ENCODE data around the gene PKLR. TPM values are rescaled to one million over a fixed set of nuclear protein-coding genes. Genes with fewer than 3 reads are reported as not detected.
A peak's percentile ranks its signal among the peaks of the same experiment; 100 is the strongest.
"Not testable (repeated sequence)": the region's sequence is repeated elsewhere in the genome, so short reads cannot be mapped to it uniquely, and the experiment has no call there.

PKLR gene
- total RNA-seq = not detected

DNA sequence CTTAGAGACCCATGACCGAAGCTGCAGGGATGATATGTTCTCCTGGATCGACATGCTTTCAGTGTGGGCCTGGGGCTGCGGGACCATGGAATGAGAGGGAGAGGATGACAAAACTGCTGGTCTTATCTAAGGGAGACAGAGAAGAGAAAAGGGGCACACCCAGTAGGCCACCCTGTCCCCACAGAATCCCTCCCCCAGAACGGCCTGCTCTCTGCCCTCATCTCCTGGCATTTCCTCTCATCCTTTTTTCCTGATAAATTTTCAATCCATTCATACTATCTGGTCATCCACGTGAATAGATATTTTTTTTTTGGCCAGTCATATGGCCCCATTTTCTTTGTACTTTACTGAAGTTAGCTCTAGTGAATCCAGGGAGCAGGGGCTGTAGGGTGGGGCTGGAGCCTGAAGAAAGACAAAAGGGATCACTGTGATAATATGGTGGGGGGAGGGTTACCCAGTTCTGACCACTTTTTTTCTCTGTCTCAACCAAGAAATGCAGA, at the start of gene PKLR:
Gene PKLR, minus strand, starts transcription at position 97 of the 500 bp plus-strand sequence. Its CDS starts 43 bp downstream, at position 54.
- no peak for DNase-seq

DNA sequence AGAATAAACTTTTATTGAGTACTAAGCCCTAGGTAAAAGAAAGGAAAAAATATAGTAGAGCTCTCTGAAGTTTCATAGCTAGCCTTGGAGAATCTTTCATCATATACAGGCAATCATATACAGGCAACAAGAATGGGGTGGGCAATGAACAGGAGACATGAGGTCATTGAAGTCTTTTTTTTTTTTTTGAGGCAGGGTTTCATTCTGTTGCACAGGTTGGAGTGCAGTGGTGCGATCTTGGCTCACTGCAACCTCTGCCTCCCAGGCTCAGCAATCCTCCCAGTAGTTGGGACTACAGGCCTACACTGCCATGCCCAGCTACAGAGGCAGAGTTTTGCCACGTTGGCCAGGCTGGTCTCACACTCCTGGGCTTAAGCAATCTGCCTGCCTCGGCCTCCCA, 41.6 kb upstream of the PKLR start:
- DNase-seq = no peak

DNA sequence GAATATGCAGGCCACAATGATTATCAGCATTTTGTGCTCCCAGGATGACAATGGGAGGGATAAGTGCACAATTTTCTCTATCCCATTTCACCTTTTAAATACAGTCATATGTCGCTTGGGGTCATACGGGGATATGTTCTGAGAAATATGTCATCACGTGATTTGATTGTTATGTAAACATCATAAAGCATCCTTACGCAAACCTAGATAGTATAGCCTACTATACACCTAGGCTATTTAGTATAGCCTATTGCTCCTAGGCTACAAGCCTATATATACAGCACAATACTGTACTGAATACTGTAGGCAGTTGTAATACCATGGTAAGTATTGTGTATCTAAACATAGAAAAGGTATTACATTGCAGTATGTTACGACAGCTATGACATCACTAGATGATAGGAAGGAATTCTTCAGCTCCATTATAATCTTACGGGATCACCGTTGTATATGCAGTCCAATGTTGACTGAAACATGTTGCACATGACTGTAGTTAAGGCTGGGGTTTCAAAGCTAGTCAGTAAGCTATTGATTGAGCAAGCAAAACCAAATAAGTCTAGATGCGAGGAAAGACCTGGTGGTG, 38.4 kb upstream of the PKLR start:
- no peak for DNase-seq

DNA sequence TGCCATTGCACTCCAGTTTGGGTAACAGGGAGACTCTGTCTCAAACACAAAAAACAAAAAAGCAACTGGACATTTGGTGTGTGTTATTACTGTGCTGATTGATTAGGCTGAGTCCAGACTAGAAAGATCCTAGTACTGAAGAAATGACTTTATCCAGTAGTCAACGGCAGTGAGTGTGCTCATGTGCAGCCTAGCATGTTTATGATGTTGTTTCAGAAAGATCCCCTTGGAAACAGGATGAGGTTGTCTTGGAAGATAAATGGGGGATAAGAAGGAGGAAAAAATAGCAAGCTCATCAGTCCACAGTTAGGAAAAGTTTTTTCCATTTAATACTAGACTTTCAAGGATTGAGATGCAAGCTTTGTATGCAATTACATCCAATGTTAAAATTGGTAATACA, 33.7 kb upstream of the PKLR start:
- no peak for DNase-seq

DNA sequence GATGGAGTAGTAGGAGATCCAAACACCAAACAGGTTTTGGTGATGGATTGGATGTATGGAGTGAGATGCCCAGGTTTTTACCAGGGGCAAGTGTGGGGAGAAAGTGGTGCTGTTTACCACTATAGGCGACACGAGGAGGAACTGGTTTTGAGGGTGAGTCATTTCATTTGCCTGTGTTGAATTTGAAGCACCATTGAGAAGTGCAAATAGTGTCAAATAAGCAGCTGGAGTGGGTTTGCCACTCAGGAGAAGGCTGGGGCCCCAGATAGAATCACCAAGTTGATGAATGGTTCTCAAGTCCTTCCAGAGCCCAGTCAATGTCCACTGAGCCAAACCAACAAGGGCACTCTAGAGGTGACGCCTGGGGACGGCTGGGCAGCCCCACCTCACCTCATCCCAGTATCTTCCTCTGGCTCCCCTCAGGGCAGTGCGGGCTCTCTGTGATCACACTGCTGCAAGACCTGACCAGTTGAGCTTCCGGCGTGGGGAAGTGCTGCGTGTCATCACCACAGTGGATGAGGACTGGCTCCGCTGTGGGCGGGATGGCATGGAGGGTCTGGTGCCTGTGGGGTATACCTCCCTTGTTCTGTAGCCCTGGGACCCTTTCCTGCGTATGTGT, 28.9 kb upstream of the PKLR start:
- no peak for DNase-seq

DNA sequence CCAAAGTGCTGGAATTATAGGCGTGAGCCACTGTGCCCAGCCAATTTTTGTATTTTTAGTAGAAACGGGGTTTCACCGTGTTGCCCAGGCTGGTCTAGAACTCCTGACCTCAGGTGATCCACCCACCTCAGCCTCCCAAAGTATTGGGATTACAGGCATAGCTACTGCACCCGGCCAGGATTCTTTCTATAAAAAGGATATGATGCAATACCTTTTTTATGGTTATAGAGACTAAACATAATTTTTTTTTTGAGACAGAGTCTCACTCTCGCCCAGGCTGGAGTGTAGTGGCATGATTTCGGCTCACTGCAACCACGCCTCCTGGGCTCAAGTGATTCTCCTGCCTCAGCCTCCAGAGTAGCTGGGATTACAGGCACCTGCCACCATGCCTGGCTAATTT, 27.6 kb upstream of the PKLR start:
- not testable (repeated sequence) for DNase-seq

DNA sequence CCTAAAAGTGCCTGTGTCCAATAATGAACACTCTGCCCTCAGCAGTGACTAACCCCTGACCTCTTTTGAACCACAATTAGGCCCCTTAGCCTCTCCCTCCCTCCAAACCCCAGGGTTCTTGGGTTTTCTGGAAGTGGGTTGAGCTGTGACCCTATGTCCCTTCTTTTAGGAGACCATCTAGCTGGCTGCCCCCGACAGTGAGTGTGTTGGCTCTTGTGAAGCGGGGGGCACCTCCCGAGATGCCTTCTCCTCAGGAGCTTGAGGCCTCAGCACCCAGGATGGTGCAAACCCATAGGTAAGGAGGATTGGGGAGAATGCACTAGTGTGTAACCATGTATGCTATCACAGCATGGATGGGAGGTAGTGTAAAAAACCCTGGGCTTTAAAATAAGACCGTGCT, 26.7 kb upstream of the PKLR start:
- no peak for DNase-seq

DNA sequence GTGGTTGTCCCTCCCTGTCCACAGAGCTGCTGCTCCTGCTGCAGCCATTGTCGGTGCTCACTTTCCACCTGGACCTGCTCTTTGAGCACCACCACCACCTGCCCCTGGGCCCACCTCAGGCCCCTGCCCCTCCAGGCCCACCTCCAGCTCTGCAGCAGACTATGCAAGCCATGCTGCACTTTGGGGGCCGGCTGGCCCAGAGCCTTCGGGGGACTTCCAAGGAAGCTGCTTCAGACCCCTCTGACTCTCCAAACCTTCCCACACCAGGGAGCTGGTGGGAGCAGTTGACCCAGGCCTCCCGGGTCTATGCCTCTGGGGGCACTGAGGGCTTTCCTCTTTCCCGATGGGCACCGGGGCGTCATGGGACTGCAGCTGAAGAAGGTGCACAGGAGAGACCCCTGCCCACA, 25.4 kb upstream of the PKLR start:
- no peak for DNase-seq

DNA sequence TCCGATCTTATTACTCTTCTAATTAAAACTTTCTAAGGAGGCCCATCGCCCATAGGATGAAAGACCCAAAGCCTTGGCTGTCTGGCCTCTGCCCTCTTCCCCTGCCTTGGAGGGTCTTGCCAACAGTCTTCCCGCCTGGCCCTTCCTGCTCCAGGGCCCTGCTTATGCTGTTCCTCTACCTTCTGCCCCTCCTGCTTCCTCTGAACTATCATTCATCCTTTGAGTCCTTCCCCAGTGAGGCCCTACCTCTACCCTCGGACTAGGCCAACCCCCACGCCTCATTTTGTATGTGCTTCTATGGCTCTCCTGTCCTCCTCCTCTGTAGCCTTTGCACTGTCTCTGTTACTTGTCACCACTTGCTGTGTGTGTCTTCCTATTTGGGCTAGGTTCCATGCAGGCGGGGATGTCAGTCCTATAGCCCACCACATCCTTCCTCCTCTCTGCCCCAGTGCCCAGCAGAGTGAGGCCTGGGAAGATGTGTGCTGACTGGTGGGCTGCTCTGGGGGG, 24.8 kb upstream of the PKLR start:
- DNase-seq = no peak

DNA sequence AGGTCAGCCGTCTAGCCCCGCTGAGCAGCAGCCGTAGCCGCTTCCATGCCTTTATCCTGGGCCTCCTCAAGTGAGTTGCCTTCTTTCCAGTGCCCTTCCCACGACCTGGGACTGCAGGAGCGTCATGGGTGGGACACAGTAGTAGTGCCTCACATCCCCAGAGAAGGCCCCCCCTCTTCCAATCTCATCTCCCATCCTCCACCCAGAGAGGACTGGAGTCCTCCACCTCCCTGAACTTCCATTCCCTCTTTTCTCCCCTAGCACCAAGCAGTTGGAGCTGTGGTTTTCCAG, 24.3 kb upstream of the PKLR start:
- no peak for DNase-seq

DNA sequence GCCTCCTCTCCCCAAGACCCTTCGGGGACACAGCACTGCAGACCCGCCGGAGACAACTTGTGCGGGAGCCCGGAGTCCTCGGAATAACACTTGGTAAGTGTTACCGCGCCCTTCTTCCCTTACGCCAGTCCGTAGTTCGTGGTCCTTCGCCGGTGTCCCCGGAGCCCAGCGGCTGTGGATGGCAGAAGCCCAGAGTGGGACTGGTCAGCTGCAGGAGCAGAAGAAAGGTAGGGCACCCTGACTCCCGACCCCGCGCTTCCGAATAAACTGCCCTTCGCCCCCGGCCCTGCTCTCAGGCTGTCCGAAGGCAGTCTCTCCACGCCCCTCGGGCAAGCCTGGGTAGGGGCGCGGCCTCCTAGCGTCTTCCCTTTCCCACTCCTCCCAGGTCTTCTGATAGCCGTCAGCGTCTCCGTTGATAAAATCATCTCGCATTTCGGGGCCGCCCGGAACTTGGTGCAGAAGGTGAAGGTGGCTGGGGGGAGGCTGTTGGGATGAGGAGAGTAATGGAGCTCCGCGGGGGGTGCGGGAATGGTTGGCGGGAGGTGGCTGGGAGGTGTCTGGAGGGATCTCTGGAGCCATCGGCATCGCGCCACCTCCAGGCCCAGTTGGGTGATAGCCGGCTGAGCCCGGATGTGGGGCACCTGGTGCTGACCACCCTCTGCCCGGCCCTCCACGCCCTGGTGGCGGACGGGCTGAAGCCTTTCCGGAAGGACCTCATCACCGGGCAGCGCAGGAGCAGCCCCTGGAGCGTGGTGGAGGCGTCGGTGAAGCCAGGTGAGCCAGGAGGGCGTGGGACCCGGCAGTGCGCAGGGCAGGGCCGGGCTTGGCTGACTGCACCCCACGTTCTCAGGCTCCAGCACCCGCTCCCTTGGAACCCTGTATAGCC, 23.7 kb upstream of the PKLR start:
- DNase-seq = no peak

DNA sequence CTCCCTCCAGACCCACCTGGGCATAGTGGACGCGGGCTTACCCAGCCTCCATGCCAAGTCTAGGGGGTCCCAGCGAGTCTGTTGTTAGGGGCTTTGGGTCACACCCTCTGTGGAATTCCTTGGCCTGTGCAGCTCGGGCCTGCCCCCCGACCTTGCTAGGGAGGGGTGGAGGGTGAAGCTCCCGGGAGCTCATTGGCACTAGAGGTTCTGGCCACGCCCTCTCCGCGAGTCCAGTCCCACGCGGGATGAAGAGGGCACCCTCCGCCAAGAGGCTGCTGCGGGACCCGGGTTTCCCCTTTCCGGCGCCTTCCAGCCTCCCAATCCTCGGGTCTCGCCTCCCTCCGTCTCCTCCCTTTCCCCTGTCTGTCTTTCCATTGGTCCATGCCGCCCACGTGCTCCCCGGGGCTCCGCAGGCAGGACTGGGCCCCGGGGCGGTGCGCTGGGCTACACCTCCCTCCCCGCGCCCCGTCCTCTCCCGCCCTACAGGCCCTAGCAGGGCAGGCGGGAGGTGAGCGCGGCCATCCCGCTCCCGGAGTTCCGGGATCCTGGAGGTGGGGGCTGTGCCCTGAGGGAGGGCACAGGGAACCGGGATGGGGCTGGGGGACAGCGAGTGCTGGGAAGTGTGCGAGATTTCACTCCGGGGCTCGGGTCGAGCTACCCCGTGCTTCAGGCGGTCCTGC, 22.9 kb upstream of the PKLR start:
- DNase-seq = peak; percentile 90

DNA sequence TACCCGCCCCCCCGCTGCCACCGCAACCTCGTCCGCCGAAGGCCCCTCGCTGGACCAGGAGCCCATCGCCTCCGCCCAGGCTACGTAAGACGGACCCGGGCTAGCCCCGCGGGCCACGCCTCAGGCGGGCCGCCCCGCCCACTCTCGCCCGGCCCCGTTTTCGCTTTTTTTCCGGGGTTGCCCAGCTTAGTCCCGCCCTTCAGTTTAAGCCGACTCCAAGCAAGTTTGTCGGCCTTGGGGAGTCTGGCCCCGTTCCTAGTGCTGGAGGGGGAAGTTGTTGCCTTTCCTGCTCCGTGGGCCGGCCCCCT, 22.4 kb upstream of the PKLR start:
- peak; percentile 72 for DNase-seq

DNA sequence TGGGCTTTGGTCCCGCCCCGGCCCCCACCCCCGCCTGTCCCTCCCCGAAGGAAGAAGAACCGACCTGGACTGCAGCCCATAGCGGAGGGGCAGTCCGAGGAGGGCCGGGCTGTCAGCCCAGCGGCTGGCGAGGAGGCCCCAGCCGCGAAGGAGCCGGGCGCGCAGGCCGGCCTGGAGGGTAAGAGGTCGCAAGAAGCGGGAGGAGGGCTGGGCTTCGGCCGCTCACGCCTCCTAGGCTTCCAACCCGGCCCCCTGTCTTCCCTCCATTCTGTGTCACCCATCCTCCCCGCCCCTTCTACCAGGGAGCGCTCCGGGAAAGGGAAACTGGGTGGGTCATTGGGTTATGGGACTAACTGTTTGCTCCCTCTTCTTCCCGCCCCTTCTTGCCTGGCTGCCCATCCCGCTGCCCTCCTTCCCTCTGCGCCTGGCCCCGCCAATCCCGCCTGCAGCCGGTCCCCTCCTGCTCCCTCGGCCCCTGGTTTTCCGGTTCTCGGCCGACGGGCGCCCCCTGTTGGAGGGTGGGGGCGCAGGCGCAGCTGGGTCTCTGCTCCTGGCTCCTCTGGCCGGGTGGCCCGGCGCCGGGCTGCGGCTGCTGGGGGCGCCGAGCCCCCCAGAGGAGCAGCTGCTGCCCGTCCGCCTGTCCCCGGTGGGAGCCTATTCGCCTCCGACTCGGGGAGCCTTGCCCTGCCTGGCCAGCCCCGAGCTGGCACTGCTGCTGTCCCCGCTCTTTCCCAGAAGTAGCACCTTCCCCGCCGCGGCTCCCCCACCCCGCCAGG, 21.9 kb upstream of the PKLR start:
- DNase-seq = peak; percentile 79

DNA sequence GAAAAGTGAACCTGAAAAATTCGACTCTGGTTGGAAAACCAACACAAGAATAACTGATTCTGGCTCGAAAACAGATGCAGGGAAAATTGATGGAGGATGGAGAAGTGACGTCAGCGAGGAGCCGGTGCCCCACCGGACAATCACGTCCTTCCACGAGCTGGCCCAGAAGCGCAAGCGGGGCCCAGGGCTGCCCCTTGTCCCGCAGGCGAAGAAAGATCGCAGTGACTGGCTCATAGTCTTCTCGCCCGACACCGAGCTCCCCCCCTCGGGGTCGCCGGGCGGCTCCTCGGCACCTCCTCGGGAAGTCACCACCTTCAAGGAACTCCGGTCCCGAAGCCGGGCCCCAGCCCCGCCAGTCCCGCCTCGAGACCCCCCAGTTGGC, 21.3 kb upstream of the PKLR start:
- no peak for DNase-seq

DNA sequence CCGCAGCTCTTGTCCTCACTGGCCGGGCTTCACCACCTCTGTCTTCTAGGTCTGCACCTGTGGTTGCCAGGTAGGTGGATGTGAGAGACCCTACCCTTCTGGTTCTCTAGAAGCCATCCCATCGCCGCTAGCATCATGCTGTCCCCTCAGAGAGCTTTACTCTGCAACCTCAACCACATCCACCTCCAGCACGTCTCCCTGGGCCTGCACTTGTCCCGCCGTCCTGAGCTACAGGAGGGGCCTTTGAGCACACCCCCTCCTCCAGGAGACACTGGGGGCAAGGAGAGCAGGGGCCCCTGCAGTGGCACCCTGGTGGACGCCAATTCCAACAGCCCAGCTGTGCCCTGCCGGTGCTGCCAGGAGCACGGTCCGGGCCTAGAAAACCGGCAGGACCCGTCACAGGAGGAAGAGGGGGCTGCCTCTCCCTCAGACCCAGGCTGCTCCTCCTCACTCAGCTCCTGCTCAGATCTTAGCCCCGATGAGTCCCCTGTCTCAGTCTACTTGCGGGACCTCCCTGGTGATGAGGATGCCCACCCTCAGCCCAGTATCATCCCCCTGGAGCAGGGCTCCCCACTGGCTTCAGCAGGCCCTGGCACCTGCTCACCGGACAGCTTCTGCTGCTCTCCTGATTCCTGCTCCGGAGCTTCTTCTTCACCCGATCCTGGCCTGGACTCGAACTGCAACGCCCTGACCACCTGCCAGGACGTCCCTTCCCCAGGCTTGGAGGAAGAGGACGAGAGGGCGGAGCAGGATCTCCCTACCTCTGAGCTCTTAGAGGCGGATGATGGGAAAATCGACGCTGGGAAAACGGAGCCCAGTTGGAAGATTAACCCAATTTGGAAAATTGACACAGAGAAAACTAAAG, 20.6 kb upstream of the PKLR start:
- DNase-seq = no peak

DNA sequence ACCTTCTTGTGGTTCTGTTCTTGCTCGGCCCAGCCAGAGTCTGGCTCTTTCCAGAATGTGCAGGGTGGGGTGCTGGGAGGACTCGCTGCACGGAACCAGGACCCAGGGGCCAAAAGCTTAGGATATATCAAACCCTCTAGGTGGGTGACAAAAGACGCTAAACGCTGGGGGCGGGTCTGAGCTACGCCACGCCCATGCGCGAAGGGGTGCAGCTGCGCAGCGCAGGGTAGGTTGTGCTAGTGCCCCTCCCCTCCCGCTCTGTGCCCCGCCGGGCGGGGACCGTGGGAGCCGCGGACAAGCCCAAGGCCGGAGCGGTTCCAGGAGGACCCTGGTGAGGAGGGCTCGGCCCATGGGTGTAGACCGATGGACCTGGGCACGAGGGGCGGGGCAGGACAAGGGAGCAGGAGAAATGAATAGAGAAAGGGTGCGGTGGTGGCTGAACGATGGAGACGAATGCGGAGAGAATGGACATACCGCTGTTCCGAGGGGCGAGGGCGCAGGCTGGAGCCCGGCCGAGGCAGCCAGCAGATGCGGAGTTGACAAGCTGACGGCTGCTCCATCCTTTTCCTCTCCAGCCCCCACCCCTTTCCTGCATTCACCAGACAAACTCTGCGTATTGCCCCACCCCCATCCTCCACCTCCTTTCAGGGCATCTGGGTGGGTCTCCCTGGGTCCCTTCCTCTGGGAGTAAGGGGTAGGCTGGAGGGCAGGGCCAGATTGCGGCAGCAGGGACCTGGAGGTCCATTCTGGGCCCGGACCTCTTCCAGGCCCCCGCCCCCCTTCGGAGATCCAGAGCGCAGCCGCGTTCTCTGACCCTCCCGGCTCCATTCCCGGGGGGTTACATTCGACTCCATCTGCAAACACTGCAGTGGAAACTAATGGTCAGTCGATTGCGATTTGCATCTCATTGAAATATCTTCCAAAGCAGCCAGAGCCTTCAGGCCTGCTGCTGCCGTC, 19.7 kb upstream of the PKLR start, which contains the start of gene RUSC1:
Gene RUSC1, plus strand, starts transcription at position 234 of the 957 bp plus-strand sequence. CDS start 880 bp downstream, outside the sequence.
- peak; percentile 53 for DNase-seq

DNA sequence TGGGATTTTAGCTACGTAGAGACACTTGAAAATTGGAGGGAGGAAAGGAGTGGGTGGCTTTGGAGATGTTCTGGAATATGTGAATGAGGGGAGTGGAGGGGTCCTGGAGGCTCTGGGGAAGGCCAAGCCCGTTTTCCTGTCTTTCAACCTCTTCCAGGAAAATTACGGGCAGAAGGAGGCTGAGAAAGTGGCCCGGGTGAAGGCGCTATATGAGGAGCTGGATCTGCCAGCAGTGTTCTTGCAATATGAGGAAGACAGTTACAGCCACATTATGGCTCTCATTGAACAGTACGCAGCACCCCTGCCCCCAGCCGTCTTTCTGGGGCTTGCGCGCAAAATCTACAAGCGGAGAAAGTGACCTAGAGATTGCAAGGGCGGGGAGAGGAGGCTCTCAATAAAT, 19.0 kb upstream of the PKLR start:
- no peak for DNase-seq

DNA sequence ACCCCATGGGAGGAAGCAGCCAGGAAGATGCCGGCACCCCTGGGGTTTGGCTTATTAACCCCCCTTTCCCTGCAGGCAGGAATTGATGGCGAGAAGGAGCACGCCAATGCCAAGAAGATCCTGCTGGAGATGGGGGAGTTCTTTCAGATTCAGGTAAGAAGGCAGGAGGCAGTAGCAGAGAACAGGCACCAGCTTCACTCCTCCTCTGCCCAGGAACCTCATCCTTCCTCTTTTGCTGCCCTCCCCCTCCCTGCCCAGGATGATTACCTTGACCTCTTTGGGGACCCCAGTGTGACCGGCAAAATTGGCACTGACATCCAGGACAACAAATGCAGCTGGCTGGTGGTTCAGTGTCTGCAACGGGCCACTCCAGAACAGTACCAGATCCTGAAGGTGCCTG, 18.3 kb upstream of the PKLR start:
- no peak for DNase-seq

DNA sequence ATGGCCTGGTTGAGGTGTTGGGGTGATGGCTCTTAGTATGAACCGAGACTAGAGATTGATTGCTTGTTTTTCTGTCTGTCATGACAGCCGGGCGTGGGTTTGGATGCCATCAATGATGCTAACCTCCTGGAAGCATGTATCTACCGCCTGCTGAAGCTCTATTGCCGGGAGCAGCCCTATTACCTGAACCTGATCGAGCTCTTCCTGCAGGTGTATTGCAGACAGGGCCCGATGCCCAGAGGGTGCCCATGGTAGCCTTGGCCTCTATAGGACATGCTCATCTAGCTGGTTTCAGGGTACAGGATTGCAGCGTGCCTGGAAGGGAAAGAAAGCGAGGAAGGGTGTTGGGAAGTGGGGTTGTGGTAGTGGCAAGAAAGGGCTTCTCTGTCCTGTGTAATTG, 16.8 kb upstream of the PKLR start:
- no peak for DNase-seq
